Activated naive CD8-positive, alpha-beta T cell (primary cell): ENCODE results near the gene SBF1.
"Not testable (repeated sequence)": the region's sequence is repeated elsewhere in the genome, so short reads cannot be mapped to it uniquely, and the experiment has no call there.

Experiments
- H3K27ac Mint-ChIP-seq: one replicate; pipeline ENCODE4 v1.8.0; 2021; ENCODE audit warnings: mixed read lengths
- H3K27me3 Mint-ChIP-seq: one replicate; pipeline ENCODE4 v1.8.0; 2021; ENCODE audit warnings: mixed read lengths
- H3K36me3 Mint-ChIP-seq: one replicate; pipeline ENCODE4 v1.8.0; 2021; ENCODE audit warnings: mixed read lengths
- H3K4me1 Mint-ChIP-seq: one replicate; pipeline ENCODE4 v1.8.0; 2021; ENCODE audit warnings: low read depth, mixed read lengths
- H3K4me3 Mint-ChIP-seq: one replicate; pipeline ENCODE4 v1.8.0; 2021; ENCODE audit warnings: mild to moderate bottlenecking, mixed read lengths
- H3K9me3 Mint-ChIP-seq: one replicate; pipeline ENCODE4 v1.8.0; 2021; ENCODE audit warnings: low read depth, mixed read lengths

Gene SBF1

DNA sequence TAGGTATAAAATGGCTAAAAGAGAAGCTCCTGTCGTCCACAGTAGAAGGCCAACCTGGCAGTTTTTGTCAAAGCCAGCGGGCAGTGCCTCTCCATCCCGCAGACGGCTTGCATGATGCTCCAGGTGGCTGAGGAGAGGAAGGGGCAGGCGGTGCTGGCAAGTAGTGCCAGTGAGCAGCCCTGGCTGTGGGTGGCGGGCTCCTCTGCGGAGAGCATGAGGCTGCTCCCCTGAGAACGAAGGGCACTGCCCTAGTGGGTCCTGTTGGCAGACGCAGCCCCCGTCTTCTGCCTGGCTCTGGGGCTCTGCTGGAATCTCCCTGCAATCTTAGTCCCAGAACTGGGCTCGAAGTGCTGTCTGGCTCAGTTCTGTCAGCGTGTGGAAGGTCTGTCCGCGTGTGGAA, 50.9 kb downstream of the SBF1 start:
- H3K9me3 Mint-ChIP-seq = no peaks in the 10 kb centered on the region
- no peak overlapping the region for H3K4me3 Mint-ChIP-seq
- no peaks in the 10 kb centered on the region for H3K4me1 Mint-ChIP-seq
- no peak overlapping the region for H3K27ac Mint-ChIP-seq
- peaks cover 3% of the 10 kb centered on the region for H3K36me3 Mint-ChIP-seq
- H3K27me3 Mint-ChIP-seq = no peaks in the 10 kb centered on the region

DNA sequence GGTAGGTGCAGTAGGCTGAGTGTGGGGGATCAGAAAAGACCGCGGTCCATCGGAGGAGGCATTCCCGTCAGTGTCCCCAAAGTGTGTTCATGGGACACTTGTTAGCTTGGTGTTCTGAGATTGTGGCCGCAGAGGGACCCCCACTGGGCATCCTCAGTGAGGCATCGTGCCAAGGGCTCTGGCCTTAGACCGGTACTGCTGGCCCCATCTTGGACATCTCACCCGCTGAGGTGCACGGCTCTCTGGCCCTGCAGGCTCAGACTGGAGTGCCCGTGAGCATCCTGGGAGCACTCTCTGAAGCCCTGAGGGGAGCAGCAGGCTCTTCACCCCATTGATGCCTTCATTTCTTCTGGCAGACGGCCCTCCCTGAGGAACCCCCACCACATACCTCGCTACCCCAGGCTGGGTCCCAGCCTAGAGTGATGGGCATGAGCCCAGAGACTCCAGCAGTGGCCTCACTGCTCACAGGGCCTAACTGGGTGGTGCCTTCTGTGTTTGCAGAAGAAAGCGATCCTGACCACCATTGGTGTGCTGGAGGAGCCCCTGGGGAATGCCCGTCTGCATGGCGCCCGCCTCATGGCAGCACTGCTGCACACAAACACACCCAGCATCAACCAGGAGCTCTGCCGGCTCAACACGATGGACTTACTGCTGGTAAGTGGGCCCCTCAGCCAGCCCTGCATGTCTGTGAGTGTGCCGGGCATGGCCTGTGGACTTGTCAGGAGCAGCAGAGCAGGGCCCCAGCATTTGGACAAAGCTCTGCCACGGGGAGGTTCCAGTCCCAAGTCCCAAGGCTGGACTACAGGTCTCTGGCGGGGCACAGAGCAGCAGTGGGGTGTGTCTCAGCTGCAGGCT, 51.6 kb downstream of the SBF1 start:
- H3K36me3 Mint-ChIP-seq = peaks cover 3% of the 10 kb centered on the region
- no peaks in the 10 kb centered on the region for H3K27me3 Mint-ChIP-seq
- no peaks in the 10 kb centered on the region for H3K9me3 Mint-ChIP-seq
- H3K27ac Mint-ChIP-seq = no peak overlapping the region
- H3K4me3 Mint-ChIP-seq = no peak overlapping the region
- H3K4me1 Mint-ChIP-seq = no peaks in the 10 kb centered on the region

DNA sequence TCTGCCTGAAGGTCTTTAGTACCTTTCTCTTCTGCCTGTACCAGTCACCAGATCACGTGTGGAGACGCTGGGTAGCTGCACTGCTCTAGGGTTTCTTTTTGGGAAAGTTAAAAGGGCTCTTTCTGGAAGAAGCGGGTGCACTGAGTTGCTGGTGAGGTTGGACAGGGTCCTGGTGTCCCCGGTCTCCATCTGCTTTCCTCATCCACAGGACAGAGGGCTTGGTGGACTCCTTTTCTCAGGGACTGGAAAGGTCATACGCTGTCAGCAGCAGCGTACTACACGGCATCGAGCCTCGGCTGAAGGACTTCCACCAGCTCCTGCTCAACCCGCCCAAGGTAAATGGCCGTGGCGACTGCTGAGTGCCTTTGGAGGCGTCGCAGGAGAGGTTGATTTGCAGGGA, 52.8 kb downstream of the SBF1 start:
- Mint-ChIP-seq H3K27me3 (no peaks in the 10 kb centered on the region), H3K9me3 (no peaks in the 10 kb centered on the region), H3K36me3 (peaks cover 3% of the 10 kb centered on the region), H3K4me3 (no peak overlapping the region), H3K27ac (no peak overlapping the region), H3K4me1 (no peaks in the 10 kb centered on the region)

GRCh38 chr22:50420581-50420980, 54.3 kb downstream of the SBF1 start:
- peaks cover 3% of the 10 kb centered on the region for H3K36me3 Mint-ChIP-seq
- H3K4me1 Mint-ChIP-seq = no peaks in the 10 kb centered on the region
- no peak overlapping the region for H3K27ac Mint-ChIP-seq

DNA sequence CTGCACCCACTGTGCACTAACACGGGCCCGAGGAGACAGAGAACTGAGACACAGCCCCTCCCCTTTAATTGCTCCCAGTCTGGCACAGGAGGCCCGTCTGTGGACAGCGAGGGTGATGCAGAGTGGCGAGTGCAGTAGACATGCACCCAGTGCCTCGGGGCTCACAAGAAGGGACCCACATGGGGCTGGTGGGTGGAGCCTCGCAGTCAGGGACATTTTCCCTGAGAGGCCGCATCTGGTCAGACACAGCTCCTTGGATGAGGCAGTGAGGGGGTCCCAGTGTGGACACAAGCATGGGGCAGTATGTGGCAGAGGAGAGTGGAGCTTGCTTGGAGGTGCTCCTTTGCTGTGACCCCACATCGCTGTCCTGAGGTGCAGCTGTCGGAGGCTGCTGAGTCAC, 54.8 kb downstream of the SBF1 start:
- no peaks in the 10 kb centered on the region for H3K9me3 Mint-ChIP-seq
- no peaks in the 10 kb centered on the region for H3K27me3 Mint-ChIP-seq
- H3K4me1 Mint-ChIP-seq = no peaks in the 10 kb centered on the region
- peaks cover 2% of the 10 kb centered on the region for H3K36me3 Mint-ChIP-seq
- no peak overlapping the region for H3K27ac Mint-ChIP-seq
- no peak overlapping the region for H3K4me3 Mint-ChIP-seq

More at GRCh38 chr22:50420581-50420980, 54.3 kb downstream of the SBF1 start:
- Mint-ChIP-seq H3K4me3 (no peak overlapping the region), H3K27me3 (no peaks in the 10 kb centered on the region), H3K9me3 (no peaks in the 10 kb centered on the region)

DNA sequence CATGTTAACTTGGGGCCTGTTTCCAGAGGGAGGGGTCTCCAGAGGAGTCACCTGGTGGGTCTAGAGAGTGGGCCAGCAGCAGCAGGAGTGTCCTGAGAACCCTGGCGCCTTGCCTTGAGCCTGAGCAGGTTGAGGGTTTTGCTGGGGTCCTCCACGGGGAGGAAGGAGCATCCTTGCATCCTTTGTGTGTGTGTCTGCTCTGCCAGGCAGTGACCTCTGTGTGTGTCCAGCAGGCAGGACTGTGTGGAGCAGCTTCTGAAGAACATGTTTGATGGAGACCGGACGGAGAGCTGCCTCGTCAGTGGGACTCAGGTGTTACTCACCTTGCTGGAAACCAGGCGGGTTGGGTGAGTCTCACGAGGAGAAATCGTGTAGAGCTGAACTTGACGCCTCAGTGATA, 55.7 kb downstream of the SBF1 start:
- Mint-ChIP-seq H3K27me3 (no peaks in the 10 kb centered on the region), H3K4me1 (no peaks in the 10 kb centered on the region), H3K9me3 (no peaks in the 10 kb centered on the region), H3K4me3 (no peak overlapping the region), H3K27ac (no peak overlapping the region), H3K36me3 (no peaks in the 10 kb centered on the region)

DNA sequence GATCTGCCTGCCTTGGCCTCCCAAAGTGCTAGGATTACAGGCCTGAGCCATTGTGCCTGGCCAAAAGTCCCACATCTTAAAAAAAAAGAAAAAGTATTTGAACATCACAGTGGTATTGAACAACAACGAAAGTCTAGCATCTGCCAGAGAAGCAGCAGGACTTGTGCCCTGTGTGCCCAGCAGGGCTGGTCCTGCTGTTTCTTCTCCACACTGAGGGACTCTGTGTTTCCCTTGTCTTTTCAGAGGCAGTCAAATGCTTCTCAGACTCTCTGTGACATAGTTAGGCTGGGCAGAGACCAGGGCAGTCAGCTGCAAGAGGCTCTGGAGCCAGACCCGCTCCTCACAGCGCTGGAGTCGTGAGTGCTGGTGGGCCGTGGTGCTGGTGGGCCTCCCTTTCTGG, 56.2 kb downstream of the SBF1 start:
- Mint-ChIP-seq H3K9me3 (no peaks in the 10 kb centered on the region), H3K4me1 (no peaks in the 10 kb centered on the region), H3K4me3 (no peak overlapping the region), H3K27me3 (no peaks in the 10 kb centered on the region), H3K36me3 (no peaks in the 10 kb centered on the region), H3K27ac (no peak overlapping the region)

- H3K9me3 Mint-ChIP-seq = no peaks in the 10 kb centered on the region
- H3K36me3 Mint-ChIP-seq = no peaks in the 10 kb centered on the region
- H3K4me3 Mint-ChIP-seq = no peak overlapping the region
- no peak overlapping the region for H3K27ac Mint-ChIP-seq
- no peaks in the 10 kb centered on the region for H3K4me1 Mint-ChIP-seq
- H3K27me3 Mint-ChIP-seq = no peaks in the 10 kb centered on the region
Observed at GRCh38 chr22:50417411-50418210, 57.2 kb downstream of the SBF1 start.

GRCh38 chr22:50416996-50417395, 57.8 kb downstream of the SBF1 start:
- no peaks in the 10 kb centered on the region for H3K36me3 Mint-ChIP-seq
- no peak overlapping the region for H3K4me3 Mint-ChIP-seq
- no peaks in the 10 kb centered on the region for H3K9me3 Mint-ChIP-seq
- no peaks in the 10 kb centered on the region for H3K4me1 Mint-ChIP-seq
- H3K27ac Mint-ChIP-seq = no peak overlapping the region
- H3K27me3 Mint-ChIP-seq = no peaks in the 10 kb centered on the region

DNA sequence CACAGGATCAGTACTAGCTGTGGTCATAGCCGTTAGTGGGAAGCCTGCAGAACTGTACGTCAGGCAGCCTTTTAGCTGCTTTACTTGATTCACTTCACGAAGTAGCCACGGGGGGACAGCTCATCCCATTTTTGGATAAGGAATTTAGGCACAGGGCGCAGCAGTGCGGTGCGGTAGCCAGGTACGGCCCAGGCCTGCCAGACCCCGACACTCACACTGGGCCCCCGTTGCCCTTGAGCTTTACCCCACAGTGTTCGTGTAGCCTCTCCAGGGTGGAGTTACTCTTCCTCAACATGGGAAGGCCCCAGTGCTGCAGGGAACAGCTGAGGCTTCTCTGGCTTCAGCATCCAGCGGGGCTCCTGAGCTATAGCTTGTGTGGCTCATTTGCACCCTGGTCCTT, 59.4 kb downstream of the SBF1 start:
- Mint-ChIP-seq H3K4me3 (no peak overlapping the region), H3K27ac (no peak overlapping the region), H3K27me3 (no peaks in the 10 kb centered on the region), H3K4me1 (no peaks in the 10 kb centered on the region), H3K9me3 (no peaks in the 10 kb centered on the region), H3K36me3 (no peaks in the 10 kb centered on the region)

DNA sequence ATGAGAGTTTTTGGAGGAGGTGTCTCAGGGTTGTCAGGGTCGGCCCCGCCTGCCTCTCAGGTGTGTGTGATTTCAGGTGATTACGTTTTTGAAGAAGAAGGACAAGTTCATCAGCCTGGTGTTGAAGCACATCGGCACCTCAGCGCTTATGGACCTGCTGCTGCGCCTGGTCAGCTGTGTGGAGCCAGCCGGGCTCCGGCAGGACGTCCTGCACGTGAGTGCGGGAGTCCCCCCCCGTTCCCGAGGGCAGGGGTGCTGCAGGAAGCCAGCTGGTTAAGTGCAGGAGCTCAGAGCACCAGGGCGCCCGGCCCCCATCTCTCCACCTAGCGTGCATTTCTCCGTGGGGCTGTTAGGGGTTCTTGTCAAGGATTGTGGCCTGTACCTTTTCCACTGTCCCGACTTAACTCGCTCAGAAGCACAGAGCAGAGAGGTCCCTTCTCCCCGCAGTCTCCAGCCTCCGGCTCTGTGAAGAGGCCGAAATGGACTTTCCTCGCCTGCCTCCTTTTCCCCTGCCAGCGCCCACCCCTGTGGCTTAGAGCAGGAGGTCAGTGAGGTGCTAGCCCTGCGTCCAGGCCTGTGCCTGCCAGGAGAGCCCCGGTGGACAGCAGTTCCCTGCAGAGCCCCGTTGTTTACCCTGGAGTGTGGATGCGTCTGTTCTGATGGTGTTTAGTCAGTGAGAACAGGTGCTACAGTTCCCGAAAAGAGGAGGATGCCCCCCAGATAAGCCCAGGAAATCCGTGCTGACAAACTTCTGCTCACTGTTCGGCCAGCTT, 60.2 kb downstream of the SBF1 start:
- H3K4me3 Mint-ChIP-seq = no peak overlapping the region
- no peaks in the 10 kb centered on the region for H3K4me1 Mint-ChIP-seq
- no peaks in the 10 kb centered on the region for H3K36me3 Mint-ChIP-seq
- no peak overlapping the region for H3K27ac Mint-ChIP-seq
- H3K27me3 Mint-ChIP-seq = no peaks in the 10 kb centered on the region
- no peaks in the 10 kb centered on the region for H3K9me3 Mint-ChIP-seq

GRCh38 chr22:50408954-50409353, 65.9 kb downstream of the SBF1 start:
- not testable (repeated sequence) for H3K4me1 Mint-ChIP-seq, H3K36me3 Mint-ChIP-seq, H3K4me3 Mint-ChIP-seq, H3K27me3 Mint-ChIP-seq, H3K9me3 Mint-ChIP-seq, H3K27ac Mint-ChIP-seq

GRCh38 chr22:50408311-50408710, 66.5 kb downstream of the SBF1 start:
- Mint-ChIP-seq H3K27me3 (no peaks in the 10 kb centered on the region), H3K4me1 (peaks cover 2% of the 10 kb centered on the region), H3K9me3 (no peaks in the 10 kb centered on the region), H3K36me3 (no peaks in the 10 kb centered on the region), H3K27ac (no peak overlapping the region), H3K4me3 (no peak overlapping the region)

GRCh38 chr22:50406416-50407170, 68.2 kb downstream of the SBF1 start:
- no peaks in the 10 kb centered on the region for H3K27me3 Mint-ChIP-seq
- no peaks in the 10 kb centered on the region for H3K36me3 Mint-ChIP-seq
- H3K9me3 Mint-ChIP-seq = no peaks in the 10 kb centered on the region
- peaks cover 4% of the 10 kb centered on the region for H3K4me1 Mint-ChIP-seq
- no peak overlapping the region for H3K4me3 Mint-ChIP-seq
- H3K27ac Mint-ChIP-seq = no peak overlapping the region
